Mesodermal cell (in vitro differentiated cells): ENCODE measurements around the gene BCS1L.
A peak's percentile ranks its signal among the peaks of the same experiment; 100 is the strongest.

ENCODE experiments used
- H3K27ac ChIP-seq: 2 replicates; pipeline ENCODE4 v1.7.0; 2013; ENCODE audit warnings: mild to moderate bottlenecking, low read depth, low read length, moderate library complexity; ENCODE audit not compliant: severe bottlenecking
- H3K36me3 ChIP-seq: 2 replicates; pipeline ENCODE4 v1.7.1; 2013; ENCODE audit warnings: mild to moderate bottlenecking, low read length, moderate library complexity; ENCODE audit not compliant: control insufficient read depth, insufficient read depth
- H3K4me1 ChIP-seq: one replicate; pipeline ENCODE4 v1.7.1; 2013; ENCODE audit warnings: mild to moderate bottlenecking, low read length; ENCODE audit not compliant: insufficient read depth, control insufficient read depth, poor library complexity, severe bottlenecking
- H3K4me3 ChIP-seq: 2 replicates; pipeline ENCODE4 v1.7.0; 2013; ENCODE audit warnings: low read length, control low read depth, mild to moderate bottlenecking; ENCODE audit not compliant: insufficient read depth, poor library complexity, severe bottlenecking; ENCODE audit errors: extremely low read depth
- H3K9me3 ChIP-seq: 2 replicates; pipeline ENCODE4 v1.7.1; 2013; ENCODE audit warnings: mild to moderate bottlenecking, low read length, moderate library complexity; ENCODE audit not compliant: control insufficient read depth
- WGBS, 2 experiments: methylation state at CpG; one replicate each; pipeline ENCODE4 v1.1.5; 2013; ENCODE audit warnings: missing lambda C conversion rate in 2 of 2; ENCODE audit not compliant: insufficient coverage in 2 of 2; 5-methylcytosine and 5-hydroxymethylcytosine counted together

Gene BCS1L

DNA sequence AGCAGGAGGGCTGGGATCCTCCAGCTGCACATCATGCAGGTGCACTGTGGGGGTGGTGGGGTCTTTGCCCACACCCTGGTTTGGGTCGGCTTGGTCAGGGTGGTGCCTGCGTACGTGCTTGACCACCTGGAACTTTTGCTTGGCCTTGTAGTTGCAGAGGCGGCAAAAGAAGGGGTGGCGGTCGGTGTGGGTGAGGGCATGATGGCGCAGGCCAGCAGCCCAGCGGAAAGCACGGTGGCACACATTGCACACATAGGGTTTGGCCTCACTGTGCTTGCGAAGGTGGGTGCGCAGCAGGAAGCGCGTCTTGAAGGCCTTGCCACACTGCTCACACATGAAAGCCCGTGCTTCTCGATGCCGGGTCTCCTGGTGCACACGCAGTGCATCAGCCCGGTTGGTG is 21.1 kb upstream of the BCS1L start:
- 93 to 96% methylated on average over 18 of the region's 18 CpGs for WGBS, 2 experiments
- no peak overlapping the region for H3K4me3 ChIP-seq
- H3K36me3 ChIP-seq: peaks cover 98% of the 10 kb centered on the region
- no peaks in the 10 kb centered on the region for H3K9me3 ChIP-seq
- no peak overlapping the region for H3K27ac ChIP-seq
- H3K4me1 ChIP-seq: no peaks in the 10 kb centered on the region

DNA sequence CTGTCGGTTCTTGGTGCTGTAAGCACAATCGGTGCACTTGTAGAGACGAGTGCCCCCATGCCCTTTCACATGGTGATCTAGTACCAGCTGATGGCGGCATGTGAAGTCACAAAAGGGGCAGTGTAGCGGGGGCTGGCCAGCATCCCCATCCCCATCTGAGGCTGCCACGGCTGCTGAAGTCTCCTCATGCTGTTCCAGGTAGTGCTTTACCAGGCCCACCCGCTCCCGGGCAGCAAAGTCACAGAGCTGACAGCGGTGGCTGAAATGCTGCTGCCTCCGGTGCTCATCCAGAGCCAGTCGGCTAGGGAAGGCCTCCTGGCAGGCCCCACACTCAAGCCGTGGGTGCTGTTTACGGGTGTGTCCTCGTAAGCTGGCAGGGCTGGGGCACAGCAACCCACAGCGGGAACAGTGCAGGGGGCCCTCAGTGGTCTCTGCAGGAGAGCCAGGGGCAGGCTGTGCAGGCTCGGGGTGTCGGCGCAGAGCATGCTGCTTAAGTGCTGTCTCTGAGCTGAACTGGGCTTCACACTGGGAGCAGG is 17.3 kb upstream of the BCS1L start:
- 96 to 98% methylated on average over 15 to 18 of the region's 18 CpGs for WGBS, 2 experiments
- Histone ChIP-seq H3K27ac (no peak overlapping the region), H3K36me3 (peaks cover 97% of the 10 kb centered on the region), H3K9me3 (no peaks in the 10 kb centered on the region), H3K4me1 (no peaks in the 10 kb centered on the region), H3K4me3 (no peak overlapping the region)

DNA sequence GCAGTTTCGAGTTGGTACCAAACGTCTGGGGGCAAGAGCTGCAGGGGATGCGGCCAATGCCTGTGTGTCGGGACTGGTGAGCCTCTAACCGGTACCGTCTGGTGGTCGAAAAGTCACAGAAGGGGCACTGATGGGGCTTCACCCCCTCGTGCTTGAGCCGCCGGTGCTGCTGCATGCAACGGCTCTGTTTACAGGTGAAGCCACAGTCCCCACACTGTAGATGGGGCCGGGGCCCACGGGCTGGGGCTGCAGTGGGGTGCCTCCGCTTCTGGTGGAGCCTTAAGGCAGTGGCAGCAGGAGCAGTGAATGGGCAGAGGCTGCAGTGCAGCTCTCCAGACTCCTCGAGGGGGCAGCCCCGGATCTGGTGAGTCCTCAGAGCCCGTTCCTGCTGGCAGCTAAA is 16.7 kb upstream of the BCS1L start:
- 93 to 96% methylated on average over 17 of the region's 17 CpGs for WGBS, 2 experiments
- no peak overlapping the region for H3K4me3 ChIP-seq
- H3K9me3 ChIP-seq: no peaks in the 10 kb centered on the region
- no peaks in the 10 kb centered on the region for H3K4me1 ChIP-seq
- peaks cover 97% of the 10 kb centered on the region for H3K36me3 ChIP-seq
- no peak overlapping the region for H3K27ac ChIP-seq

DNA sequence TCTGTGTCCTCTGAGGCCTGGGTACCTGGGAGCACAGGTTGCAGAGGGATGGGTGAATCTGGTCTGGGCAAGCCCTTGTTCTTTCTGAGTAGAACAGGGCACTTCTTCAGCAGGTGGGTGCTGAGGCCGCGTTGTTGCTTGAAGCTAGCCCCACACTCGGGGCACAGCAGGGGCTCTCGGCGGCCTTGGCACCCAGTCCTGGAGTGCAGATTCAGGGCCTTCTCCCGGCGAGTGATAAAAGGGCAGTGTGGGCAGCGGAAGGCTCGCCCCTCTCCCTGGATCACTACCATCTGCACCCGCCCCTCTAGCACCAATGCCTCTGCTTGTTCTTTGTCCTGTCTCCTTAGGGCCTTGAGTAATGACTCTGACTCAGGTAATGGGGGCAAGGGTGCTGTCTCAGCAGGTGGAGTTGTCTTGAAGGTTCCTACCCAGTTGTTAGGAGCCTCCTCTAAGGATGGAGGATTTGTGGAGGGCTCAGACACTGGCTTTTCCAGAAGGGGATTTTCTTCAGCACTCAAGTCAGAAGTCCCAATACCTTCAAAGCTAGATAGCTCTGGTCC is 15.7 kb upstream of the BCS1L start:
- no peaks in the 10 kb centered on the region for H3K4me1 ChIP-seq
- WGBS, 2 experiments: 98 to 100% methylated on average over 7 to 9 of the region's 10 CpGs
- no peak overlapping the region for H3K27ac ChIP-seq
- H3K36me3 ChIP-seq: peaks cover 97% of the 10 kb centered on the region
- H3K4me3 ChIP-seq: no peak overlapping the region
- no peaks in the 10 kb centered on the region for H3K9me3 ChIP-seq

DNA sequence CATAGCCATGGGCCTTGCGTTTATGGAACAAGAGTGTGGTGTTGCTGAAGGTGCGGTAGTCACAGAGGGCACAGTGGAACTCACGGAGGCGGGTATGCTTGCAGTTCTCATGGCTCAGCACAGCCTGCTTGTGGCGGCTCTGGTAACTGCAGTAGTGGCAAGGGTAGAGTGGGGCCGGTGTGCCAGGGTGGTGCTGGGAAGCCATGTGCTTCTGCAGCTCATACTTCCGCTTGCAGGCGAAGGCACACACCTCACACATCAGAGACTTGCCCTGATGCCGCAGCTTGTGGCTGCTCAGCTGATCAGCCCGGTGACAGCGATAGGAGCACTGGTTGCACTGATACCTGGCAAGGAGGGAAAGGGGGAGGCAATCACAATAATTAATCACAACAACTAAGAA is 14.8 kb upstream of the BCS1L start:
- Histone ChIP-seq H3K27ac (no peak overlapping the region), H3K4me1 (no peaks in the 10 kb centered on the region), H3K36me3 (peaks cover 98% of the 10 kb centered on the region), H3K9me3 (no peaks in the 10 kb centered on the region), H3K4me3 (no peak overlapping the region)
- 91 to 95% methylated on average over 8 to 9 of the region's 11 CpGs for WGBS, 2 experiments

DNA sequence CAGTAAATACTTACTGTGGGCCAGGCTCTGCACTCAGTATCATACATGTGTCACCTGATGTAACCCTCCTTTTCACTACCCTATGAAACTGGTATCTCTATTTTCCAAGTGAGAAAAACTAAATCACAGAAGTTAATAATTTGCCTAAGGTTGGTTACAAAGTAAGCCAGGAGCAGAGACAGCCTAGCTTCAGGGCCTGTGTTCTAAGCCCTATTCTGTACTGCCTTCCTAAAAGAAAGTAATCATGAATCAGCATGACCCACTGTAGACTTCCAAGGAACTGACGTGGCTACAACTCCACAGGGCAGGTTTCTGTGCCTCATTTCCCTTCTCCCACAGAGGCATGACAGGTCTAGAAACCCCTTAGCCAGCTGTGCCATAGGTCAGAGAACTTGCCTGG is 14.4 kb upstream of the BCS1L start:
- 86 to 100% methylated on average over 1 of the region's 1 CpG for WGBS, 2 experiments
- H3K36me3 ChIP-seq: peaks cover 98% of the 10 kb centered on the region
- no peak overlapping the region for H3K27ac ChIP-seq

DNA sequence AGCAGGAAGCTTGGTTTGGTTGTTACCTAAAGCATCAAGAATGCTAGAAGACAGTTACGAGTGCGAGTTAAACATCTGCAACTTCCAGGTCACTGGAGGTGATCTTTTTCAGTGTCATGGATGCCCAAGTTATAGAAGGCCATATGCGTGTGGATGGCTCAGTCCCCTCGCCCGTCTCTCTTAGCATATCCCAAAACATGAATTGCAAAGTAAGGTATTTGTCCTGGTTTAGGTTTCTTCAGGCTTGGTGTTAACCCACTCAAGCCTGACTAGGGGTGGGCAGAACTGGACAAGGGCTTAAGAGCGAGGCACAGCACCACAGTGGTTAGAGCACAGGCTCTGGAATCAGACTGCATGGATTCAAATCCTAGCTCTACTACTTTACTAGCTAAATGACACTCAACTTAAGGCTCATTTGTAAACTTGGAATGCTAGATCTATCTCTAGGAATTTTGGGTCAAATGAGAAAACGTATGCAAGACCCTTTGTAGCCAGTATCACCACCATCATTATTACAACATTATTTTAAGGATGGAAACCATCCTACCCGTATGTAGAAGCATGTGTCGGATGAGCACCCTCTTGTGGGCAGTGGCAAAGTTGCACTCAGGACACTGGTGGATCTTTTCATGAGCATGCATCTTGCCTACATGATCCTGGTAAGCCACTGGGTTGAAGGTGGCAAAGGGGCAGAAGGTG is 11.2 kb upstream of the BCS1L start:
- no peak overlapping the region for H3K27ac ChIP-seq
- H3K36me3 ChIP-seq: peaks cover 98% of the 10 kb centered on the region
- H3K9me3 ChIP-seq: no peaks in the 10 kb centered on the region
- H3K4me3 ChIP-seq: no peak overlapping the region
- no peaks in the 10 kb centered on the region for H3K4me1 ChIP-seq
- WGBS, 2 experiments: 69 to 79% methylated on average over 5 to 6 of the region's 9 CpGs

More for the DNA sequence above, 14.4 kb upstream of the BCS1L start:
- Histone ChIP-seq H3K4me3 (no peak overlapping the region), H3K9me3 (no peaks in the 10 kb centered on the region), H3K4me1 (no peaks in the 10 kb centered on the region)

DNA sequence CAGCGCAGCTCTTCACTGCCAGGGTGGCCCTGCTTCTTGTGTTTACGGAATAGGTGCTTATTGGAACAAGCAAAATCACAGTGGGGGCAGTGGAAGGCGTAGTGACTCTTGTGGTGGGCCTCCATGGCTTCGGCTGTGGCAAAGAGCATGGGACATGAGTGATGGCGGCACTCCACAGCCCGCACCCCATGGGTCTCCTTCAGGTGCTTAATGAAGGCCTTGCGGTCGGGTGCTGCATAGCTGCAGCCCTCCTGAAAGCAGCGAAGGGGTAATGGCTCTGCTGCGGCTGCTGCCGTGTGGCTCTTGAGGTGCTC is 10.7 kb upstream of the BCS1L start:
- H3K9me3 ChIP-seq: no peaks in the 10 kb centered on the region
- H3K27ac ChIP-seq: no peak overlapping the region
- 93 to 95% methylated on average over 10 to 11 of the region's 11 CpGs for WGBS, 2 experiments
- H3K4me3 ChIP-seq: no peak overlapping the region
- peaks cover 98% of the 10 kb centered on the region for H3K36me3 ChIP-seq
- no peaks in the 10 kb centered on the region for H3K4me1 ChIP-seq

DNA sequence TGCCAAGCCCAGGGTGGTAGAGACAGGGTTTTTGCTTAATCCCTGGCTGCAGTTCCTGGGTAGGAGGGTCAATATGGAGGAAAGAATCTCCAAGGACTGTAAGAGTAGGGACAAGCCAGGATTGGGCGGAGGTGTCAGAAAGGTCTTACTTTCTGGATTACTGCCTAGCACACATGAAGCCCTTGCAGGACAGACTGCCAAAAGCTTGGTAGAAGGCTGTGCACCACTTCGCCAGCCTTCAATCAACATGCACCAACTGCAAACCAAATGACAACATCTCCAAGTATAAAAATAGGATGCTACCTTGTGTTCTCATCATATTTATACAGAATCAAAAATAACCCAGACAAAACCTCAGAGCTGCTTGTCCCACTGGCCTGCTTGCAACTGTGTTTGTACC is 3.7 kb upstream of the BCS1L start:
- H3K4me1 ChIP-seq: no peaks in the 10 kb centered on the region
- 88 to 100% methylated on average over 1 of the region's 2 CpGs for WGBS, 2 experiments
- H3K4me3 ChIP-seq: no peak overlapping the region
- H3K27ac ChIP-seq: no peak overlapping the region
- no peaks in the 10 kb centered on the region for H3K9me3 ChIP-seq
- peaks cover 71% of the 10 kb centered on the region for H3K36me3 ChIP-seq

DNA sequence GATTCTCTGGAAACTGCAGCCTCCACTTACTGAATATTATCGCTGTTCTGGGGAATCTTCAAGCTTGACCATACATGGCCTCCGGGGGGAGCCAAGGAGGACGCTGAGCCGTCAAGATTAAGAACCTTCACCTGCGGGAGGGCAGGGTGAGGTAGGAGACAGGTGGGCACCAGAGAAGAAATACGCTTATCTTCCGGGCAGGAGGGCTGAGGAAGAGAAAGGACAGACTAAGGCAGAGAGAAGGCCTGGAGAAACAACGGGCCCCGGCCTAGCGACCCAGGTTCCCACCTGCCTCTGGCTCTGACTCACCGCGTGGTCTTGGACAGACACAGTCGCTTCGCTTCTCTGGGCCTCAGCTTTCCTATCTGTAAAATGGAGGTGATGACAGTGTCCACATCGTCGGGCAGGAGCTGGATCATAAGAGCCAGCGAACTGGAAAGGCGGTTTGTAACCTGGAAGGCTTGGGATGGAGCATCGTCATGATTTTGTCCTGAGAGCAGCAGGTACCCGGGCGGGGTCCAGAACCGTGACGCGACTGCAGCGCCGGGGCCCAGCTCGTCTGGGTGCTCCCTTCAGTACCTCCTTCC is 719 bp upstream of the BCS1L start:
- Histone ChIP-seq H3K9me3 (no peaks in the 10 kb centered on the region), H3K36me3 (peaks cover 69% of the 10 kb centered on the region), H3K4me1 (no peaks in the 10 kb centered on the region), H3K27ac (peak overlapping the region; percentile 16), H3K4me3 (peak overlapping the region; percentile 89)
- WGBS, 2 experiments: 2 to 4% methylated on average over 25 of the region's 27 CpGs

DNA sequence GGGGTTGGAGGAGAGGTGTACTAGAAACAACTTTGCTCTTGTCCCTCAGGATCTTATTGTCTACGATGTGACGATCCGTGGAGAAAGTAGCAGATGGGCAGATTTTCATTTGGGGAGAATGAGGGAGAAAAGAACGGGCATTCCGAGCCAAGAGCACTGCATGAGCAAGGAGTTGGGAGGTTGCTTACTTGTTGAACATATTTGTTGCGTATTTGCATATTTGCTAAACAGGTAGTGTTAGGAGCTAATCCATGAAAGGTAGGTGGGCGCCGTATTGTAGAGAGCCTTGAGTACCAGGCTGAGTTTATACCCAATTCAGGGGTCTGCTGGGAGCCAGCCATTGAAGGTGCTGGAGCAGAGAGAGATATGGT is 490 bp downstream of the BCS1L start:
- Histone ChIP-seq H3K4me1 (no peaks in the 10 kb centered on the region), H3K4me3 (peak overlapping the region; percentile 89), H3K27ac (no peak overlapping the region), H3K9me3 (no peaks in the 10 kb centered on the region), H3K36me3 (peaks cover 69% of the 10 kb centered on the region)
- WGBS, 2 experiments: 32 to 36% methylated on average over 7 to 8 of the region's 8 CpGs
